ENCODE measurements around the gene SATB2.

Gene SATB2

GRCh38 chr2:199404841-199405240 lies 52.9 kb downstream of the SATB2 start:
- DNase-seq: no peak

DNA sequence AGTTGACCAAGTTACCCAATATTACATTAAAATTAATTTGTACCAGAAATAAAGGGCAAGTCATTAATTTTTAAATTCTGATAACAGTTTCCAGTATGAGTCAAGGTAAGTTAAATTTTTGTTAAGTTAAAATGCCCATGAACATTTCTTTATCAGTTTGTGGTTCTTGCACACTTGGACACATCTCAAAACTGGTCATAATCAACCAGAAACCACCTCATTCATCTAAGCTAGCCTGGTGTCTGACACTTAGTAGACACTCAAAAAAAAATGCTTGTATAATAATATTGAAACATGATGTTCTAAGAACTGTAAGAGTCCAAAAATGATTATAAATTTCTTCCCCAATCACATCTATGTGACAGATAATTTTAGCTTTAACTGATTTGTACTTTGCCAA lies 62.4 kb downstream of the SATB2 start:
- no peak for DNase-seq

GRCh38 chr2:199392363-199392762 lies 65.4 kb downstream of the SATB2 start:
- DNase-seq: no peak

- DNase-seq: no peak
Observed at GRCh38 chr2:199388728-199389268, 68.9 kb downstream of the SATB2 start.

- no peak for DNase-seq
Observed at GRCh38 chr2:199384043-199384442, 73.7 kb downstream of the SATB2 start.

DNA sequence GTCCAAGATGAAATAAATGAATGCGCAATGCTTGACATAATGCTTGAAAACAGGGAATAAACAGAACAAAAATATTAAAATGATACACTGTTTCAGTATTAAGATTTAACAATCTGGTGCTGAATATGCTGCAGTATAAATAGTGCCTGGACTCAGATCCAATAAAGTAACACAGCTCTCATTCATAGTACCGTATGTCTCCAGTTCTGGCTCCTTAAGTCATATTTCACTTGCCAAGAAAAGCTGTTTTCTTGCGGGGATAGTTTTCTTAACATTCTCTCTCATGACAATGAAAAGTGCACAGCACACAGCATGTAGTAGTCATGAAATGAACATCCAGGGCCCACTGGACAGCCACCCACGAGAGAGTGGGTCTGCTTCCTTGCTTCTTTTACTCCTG lies 74.7 kb downstream of the SATB2 start:
- DNase-seq: no peak

DNA sequence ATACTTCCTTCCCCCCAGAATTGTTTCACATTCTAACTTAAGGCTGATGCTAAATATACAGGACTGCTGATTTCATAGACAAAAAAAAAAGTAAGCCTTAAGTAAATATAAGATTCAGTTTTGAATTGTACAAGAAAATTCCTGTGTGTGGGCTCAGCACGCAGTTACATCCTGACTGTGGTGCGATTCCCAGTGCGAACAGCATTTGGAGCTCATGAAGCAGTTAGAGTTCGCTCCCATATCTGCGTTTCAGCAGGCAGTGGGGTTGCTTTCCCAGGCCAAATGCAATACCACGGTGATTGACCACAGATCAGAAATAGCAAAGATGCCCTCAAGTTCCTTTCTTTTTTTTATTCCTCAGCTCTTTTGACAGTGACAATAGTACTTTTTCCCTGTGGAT lies 75.6 kb downstream of the SATB2 start:
- DNase-seq: no peak

- no peak for DNase-seq
Observed at GRCh38 chr2:199381531-199381930, 76.2 kb downstream of the SATB2 start.

GRCh38 chr2:199378948-199379650 lies 78.6 kb downstream of the SATB2 start:
- DNase-seq: no peak

- no peak for DNase-seq
Observed at GRCh38 chr2:199370150-199370780, 87.5 kb downstream of the SATB2 start.

DNA sequence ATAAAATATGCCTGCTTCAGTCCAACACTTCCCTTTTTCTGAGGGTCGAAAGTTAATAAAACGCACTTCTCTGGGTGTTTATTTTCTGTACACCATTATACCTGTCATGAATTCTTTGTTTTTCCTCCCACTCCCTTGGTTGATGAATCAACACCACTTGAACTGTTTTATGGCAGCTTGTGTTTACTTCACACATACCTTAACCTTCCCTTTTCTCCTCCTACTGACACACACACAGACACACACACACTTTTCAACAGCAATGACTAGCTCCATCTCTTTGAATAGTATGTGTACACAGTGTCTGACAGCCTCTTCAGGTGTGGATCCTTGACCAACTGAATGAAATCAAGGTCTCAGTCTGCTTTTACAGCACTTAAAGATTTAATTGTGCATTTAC lies 91.3 kb downstream of the SATB2 start:
- DNase-seq: no peak

- no peak for DNase-seq
Observed at GRCh38 chr2:199364153-199364552, 93.6 kb downstream of the SATB2 start.

DNA sequence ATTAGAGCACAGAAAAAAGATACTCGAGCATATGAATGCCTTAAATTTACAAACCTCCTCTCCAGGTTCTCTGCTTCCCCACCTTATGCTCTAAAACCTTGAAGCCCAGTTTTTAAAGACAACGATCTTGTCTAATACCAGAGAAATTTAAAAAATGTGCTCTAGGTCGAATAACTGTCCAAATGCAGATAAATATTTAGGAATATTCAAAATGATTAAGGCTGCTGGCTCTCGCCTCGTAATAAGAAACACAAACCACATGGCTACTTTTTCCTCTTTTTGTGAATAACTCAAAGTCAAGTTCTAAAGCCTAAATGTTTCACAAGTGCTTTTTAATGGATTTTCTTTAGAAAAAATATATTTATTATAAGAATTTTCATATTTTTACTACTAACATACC lies 101.3 kb downstream of the SATB2 start:
- no peak for DNase-seq

DNA sequence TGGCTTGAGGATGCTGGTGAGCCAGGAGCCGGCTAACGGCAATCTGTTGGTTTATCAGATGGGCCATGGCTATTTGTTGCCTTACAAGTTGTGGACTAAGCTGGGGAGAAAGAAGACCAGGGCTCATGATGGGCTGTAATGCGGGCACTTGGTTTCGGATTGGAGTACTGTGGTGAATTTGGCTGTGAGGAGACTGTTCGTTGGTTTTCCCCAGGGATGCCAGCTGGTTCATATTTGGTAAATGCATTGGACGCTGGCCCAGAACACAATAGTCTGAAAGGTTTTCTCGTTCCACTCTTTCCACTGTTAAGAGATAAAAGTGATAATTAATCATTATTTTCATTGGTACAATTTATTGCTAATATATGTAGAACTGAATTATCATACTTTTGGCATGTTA lies 108.9 kb downstream of the SATB2 start:
- DNase-seq: no peak

DNA sequence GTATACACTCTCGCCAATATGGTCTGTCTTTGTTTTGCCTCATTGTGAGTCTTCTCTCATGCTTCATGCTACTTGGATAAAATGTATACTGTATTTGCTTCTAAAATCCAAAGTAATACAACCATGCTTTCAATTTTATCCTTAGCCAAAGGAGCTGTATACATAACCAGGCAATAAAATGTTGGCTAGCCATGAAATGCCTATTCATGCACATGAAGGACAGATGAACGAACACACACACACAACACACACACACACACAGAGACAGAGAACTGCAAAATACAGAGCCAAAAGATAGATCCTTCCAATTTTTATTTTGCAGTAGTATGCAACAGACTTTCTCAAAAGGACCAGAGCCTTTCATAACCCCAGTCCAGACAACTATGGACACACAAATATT lies 113.7 kb downstream of the SATB2 start:
- DNase-seq: no peak

GRCh38 chr2:199342334-199342733 lies 115.4 kb downstream of the SATB2 start:
- no peak for DNase-seq

- no peak for DNase-seq
Observed at GRCh38 chr2:199341123-199341522, 116.6 kb downstream of the SATB2 start.

- no peak for DNase-seq
Observed at GRCh38 chr2:199339891-199340605, 117.7 kb downstream of the SATB2 start.

DNA sequence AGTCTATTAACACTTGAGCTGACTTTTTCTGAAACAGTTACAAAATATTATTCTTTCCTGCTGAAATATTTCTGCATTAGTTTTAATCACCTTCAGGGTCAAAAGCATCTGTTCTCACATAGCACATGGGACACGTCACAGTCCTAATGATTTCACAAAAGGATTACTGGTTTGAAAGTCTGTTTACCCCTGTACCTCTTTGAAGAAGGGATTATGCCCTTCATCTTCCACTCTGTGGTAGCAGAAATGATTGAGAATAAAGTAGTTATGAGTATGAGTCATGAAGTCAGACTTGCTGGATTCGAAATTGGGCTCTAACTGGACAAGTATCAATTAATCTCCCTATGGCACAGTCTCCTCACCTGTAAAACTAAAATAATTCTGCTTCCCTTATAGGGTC lies 121.2 kb downstream of the SATB2 start:
- DNase-seq: no peak

- DNase-seq: no peak
Observed at GRCh38 chr2:199335502-199335901, 122.2 kb downstream of the SATB2 start.

GRCh38 chr2:199329466-199329865 lies 128.3 kb downstream of the SATB2 start:
- no peak for DNase-seq

DNA sequence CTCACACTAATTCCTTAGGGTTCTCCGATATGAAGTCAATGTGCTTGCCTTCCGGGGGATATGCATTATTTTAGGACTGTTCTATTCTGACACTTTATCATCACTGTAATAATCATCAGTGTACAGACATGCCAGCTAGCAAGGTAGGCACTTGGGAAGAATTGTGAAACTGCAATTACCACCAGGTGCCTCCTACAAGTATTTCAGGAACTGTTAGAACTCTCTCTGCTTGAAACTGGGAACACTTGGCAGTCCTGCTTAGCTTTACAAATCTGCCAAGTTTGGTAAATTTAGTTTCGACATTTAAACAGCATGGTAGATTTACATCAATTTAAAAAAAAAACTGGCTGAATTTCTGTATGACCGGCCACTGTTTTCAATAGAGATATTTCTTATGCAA lies 128.7 kb downstream of the SATB2 start:
- no peak for DNase-seq

DNA sequence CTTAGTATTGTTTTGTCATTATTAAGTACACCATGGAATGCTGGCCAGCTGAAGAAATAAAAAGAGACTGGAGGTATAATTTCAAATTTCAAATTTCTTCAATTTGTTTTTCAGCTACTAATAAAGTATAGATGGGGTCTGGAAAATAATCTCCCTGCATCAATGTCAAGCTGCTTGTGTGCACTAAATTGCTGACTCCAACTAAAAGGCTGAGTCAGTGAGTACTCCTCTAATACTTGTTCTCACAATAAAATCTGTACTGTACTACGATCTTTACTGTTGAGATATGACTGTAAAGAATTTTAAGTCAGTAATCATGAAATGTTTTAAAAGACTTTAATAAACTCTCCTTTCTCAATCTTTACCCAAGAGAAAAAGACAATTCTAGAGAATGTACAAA lies 131.9 kb downstream of the SATB2 start:
- no peak for DNase-seq

DNA sequence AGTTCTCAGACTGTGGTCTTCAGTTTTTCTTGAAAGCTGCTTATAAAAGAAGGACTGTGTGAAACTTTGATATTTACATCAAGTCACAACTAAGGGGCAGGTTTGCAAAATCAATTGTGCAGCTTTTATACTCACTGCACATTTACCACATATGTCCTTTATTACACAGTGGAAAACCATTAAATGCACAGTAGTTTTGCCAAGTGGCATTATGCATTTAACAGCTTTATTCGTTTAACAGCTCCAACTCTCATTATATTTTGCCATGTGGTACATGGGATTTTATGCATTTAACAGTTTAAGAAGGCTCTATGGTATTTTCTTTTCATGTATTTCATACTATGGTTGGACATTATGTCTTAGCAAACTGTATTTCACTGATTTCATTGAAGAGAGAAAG lies 135.6 kb downstream of the SATB2 start:
- no peak for DNase-seq
